Measurements from ENCODE around the gene PKD1.

DNA sequence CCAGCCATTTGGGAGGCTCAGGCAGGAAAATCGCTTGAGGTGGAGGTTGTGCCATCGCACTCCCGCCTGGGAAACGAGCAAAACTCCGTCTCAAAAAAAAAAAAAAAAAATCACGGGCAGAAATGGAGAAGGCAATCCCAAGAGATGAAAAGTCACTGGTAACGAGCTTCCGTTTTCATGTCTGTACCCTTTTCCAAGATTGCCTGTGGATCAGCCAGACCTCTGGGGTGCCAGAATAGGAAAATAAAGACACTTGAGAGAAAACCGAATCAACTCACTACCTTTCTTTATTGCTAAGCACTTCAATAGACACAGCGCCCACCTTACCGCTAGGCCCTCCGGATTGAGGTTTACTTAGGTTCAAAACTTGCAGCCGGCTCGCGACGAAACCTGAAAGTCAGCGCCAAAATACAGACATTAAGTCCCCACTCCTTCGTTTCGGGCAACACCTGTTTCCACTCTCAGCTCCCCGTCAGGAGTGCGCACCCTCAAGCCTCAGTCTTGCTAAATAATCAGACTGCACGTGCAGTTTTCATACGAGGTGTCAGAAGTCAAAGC lies 18.9 kb upstream of the PKD1 start:
- TF ChIP-seq, protein P1, sequence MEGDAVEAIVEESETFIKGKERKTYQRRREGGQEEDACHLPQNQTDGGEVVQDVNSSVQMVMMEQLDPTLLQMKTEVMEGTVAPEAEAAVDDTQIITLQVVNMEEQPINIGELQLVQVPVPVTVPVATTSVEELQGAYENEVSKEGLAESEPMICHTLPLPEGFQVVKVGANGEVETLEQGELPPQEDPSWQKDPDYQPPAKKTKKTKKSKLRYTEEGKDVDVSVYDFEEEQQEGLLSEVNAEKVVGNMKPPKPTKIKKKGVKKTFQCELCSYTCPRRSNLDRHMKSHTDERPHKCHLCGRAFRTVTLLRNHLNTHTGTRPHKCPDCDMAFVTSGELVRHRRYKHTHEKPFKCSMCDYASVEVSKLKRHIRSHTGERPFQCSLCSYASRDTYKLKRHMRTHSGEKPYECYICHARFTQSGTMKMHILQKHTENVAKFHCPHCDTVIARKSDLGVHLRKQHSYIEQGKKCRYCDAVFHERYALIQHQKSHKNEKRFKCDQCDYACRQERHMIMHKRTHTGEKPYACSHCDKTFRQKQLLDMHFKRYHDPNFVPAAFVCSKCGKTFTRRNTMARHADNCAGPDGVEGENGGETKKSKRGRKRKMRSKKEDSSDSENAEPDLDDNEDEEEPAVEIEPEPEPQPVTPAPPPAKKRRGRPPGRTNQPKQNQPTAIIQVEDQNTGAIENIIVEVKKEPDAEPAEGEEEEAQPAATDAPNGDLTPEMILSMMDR (IDR thresholded peaks at IDR 0.05) = no peak
- TF ChIP-seq POLR2A (IDR thresholded peaks at IDR 0.05) = no peak
- no peak for TF ChIP-seq POLR2AphosphoS5 (IDR thresholded peaks at IDR 0.05)
- TF ChIP-seq EP300 (IDR thresholded peaks at IDR 0.05) = no peak
